HepG2 (cell line): Measurements from ENCODE around the gene PPP1R3F. TPM values are rescaled to one million over a fixed set of nuclear protein-coding genes. Genes with fewer than 3 reads are reported as not detected.

ENCODE experiments used
- ATAC-seq: fragments of 200-7000 bp; cut with Tn5 transposase; 3 replicates; pipeline ENCODE4 v1.9.1; 2020; ENCODE audit warnings: mild to moderate bottlenecking, moderate library complexity
- BruUV-seq: library from RNA; stranded (reverse); fragments of 400-500 nt; replicated peaks from 2 replicates; lab custom pipeline; 2021; lab: Mats Ljungman, UMichigan
- CTCF ChIA-PET: fragments of 300-600 bp; formaldehyde crosslinking; extraction: SDS; loops from one replicate; lab custom pipeline; 2021; ENCODE audit warnings: low total read pairs, inconsistent platforms, low intra/inter-chr PET ratio; lab: Yijun Ruan, JAX
- POLR2A ChIA-PET: fragments of 350-600 bp; sonication (Branson Sonifier 250); formaldehyde crosslinking; loops from one replicate; lab custom pipeline; 2020; ENCODE audit warnings: antibody characterized with exemption, inconsistent platforms; lab: Yijun Ruan, JAX
- DNase-seq: peaks from one replicate; pipeline ENCODE4 v3.0.0-alpha.2; 2015; ENCODE audit warnings: low spot score
- FAIRE-seq: peaks from 3 replicates; lab custom pipeline; 2011; peaks lifted over from hg19 to GRCh38; lab: Jason Lieb, UNC
- H2AFZ ChIP-seq: one replicate; pipeline ENCODE4 v1.6.1; 2011; ENCODE audit warnings: low read length, inconsistent platforms
- H3K27ac ChIP-seq: fragments of 300-600 bp; 3 replicates; pipeline ENCODE4 v1.8.0; 2011; ENCODE audit warnings: mixed run types, mild to moderate bottlenecking, mixed read lengths, low read length, inconsistent platforms; ENCODE audit not compliant: insufficient read depth; ENCODE audit errors: extremely low read length
- H3K27me3 ChIP-seq, 2 experiments: fragments of 200-600 bp in 1 of 2; 2 replicates in 1 of 2; 3 replicates in 1 of 2; pipeline versions ENCODE4 v1.6.0 to v1.8.0; 2011; ENCODE audit warnings: low read length in 2 of 2, mild to moderate bottlenecking in 2 of 2, moderate library complexity in 2 of 2, inconsistent platforms in 1 of 2; ENCODE audit not compliant: insufficient read depth in 2 of 2, control insufficient read depth in 1 of 2
- H3K36me3 ChIP-seq, 2 experiments: fragments of 200-600 bp in 1 of 2; replicated peaks in 1 of 2; 2 replicates in 1 of 2; 3 replicates in 1 of 2; pipeline versions ENCODE4 v1.5.1 to v1.8.0; 2011; ENCODE audit warnings: low read length in 2 of 2, inconsistent platforms in 1 of 2; ENCODE audit not compliant: insufficient read depth in 2 of 2, control insufficient read depth in 1 of 2
- H3K4me1 ChIP-seq: 2 replicates; pipeline ENCODE4 v1.5.1; 2012; ENCODE audit warnings: low read length, inconsistent platforms; ENCODE audit not compliant: insufficient read depth
- H3K4me2 ChIP-seq: 2 replicates; pipeline ENCODE4 v1.6.0; 2011; ENCODE audit warnings: low read depth, low read length, inconsistent platforms
- H3K4me3 ChIP-seq, 3 experiments: fragments of 200-600 bp in 1 of 3; sonication (generic), shearing (Covaris generic) in 1 of 3; replicated peaks in 1 of 3; 2 replicates each; pipeline ENCODE4 v1.5.1; 2011 to 2016; ENCODE audit warnings: low read length in 3 of 3, inconsistent platforms in 2 of 3, low read depth in 2 of 3, mild to moderate bottlenecking in 2 of 3, control low read depth in 1 of 3, mixed read lengths in 1 of 3; ENCODE audit not compliant: insufficient read depth in 1 of 3
- H3K79me2 ChIP-seq: one replicate; pipeline ENCODE4 v1.6.1; 2011; ENCODE audit warnings: low read length, inconsistent platforms; ENCODE audit not compliant: insufficient read depth
- H3K9ac ChIP-seq: 2 replicates; pipeline ENCODE4 v1.6.0; 2011; ENCODE audit warnings: mild to moderate bottlenecking, low read depth, low read length, inconsistent platforms; ENCODE audit not compliant: insufficient read depth
- H3K9me3 ChIP-seq: 2 replicates; pipeline ENCODE4 v1.5.1; 2012; ENCODE audit warnings: mild to moderate bottlenecking, low read length
- H4K20me1 ChIP-seq: 2 replicates; pipeline ENCODE4 v1.6.0; 2011; ENCODE audit warnings: inconsistent platforms, mild to moderate bottlenecking, low read length, moderate library complexity; ENCODE audit not compliant: insufficient read depth
- ATF1 ChIP-seq: IDR thresholded peaks from 2 replicates; pipeline ENCODE4 v1.6.1; 2016; ENCODE audit warnings: mild to moderate bottlenecking, control low read depth
- GABPB1 ChIP-seq: IDR thresholded peaks from 2 replicates; pipeline ENCODE4 v1.6.1; 2016; ENCODE audit warnings: mild to moderate bottlenecking, missing genetic modification reagents, moderate library complexity, missing compliant biosample characterization
- HNF4A ChIP-seq: sonication (generic); formaldehyde crosslinking; IDR thresholded peaks from 2 replicates; pipeline ENCODE4 v1.4.0; 2020; ENCODE audit warnings: missing genetic modification reagents
- HNRNPK ChIP-seq: fragments of 200-400 bp; formaldehyde crosslinking; IDR thresholded peaks from 2 replicates; pipeline ENCODE4 v1.6.1; 2018; ENCODE audit warnings: low read length, low read depth, moderate library complexity, mild to moderate bottlenecking; ENCODE audit not compliant: poor library complexity, severe bottlenecking
- KAT7 ChIP-seq: IDR thresholded peaks from 2 replicates; pipeline ENCODE4 v1.6.1; 2018; ENCODE audit warnings: borderline replicate concordance, missing compliant biosample characterization
- KLF6 ChIP-seq: IDR thresholded peaks from 2 replicates; pipeline ENCODE4 v1.8.0; 2016; ENCODE audit warnings: missing biosample characterization, missing genetic modification reagents
- RXRB ChIP-seq: IDR thresholded peaks from 2 replicates; pipeline ENCODE4 v1.6.1; 2016; ENCODE audit warnings: borderline replicate concordance, missing genetic modification reagents, missing compliant biosample characterization
- SALL1 ChIP-seq: sonication (generic); formaldehyde crosslinking; IDR thresholded peaks from 2 replicates; pipeline ENCODE4 v1.8.0; 2022; ENCODE audit warnings: mild to moderate bottlenecking, missing genetic modification reagents
- SALL2 ChIP-seq: sonication (generic); formaldehyde crosslinking; IDR thresholded peaks from 2 replicates; pipeline ENCODE4 v1.8.1; 2023; ENCODE audit warnings: mild to moderate bottlenecking, missing genetic modification reagents, inconsistent platforms
- TEAD2 ChIP-seq: sonication (generic); formaldehyde crosslinking; IDR thresholded peaks from 2 replicates; pipeline ENCODE4 v1.9.0; 2021; ENCODE audit warnings: missing genetic modification reagents
- ZNF136 ChIP-seq: sonication (generic); formaldehyde crosslinking; IDR thresholded peaks from 2 replicates; pipeline ENCODE4 v1.8.1; 2022; ENCODE audit warnings: low read depth, mild to moderate bottlenecking, moderate library complexity, missing genetic modification reagents
- ZNF264 ChIP-seq: sonication (generic); formaldehyde crosslinking; IDR thresholded peaks from 2 replicates; pipeline ENCODE4 v1.4.0; 2020; ENCODE audit warnings: missing genetic modification reagents
- ZNF333 ChIP-seq: sonication (generic); formaldehyde crosslinking; IDR thresholded peaks from 2 replicates; pipeline ENCODE4 v1.4.0; 2020; ENCODE audit warnings: mild to moderate bottlenecking, missing genetic modification reagents, borderline replicate concordance
- ZNF674 ChIP-seq: sonication (generic); formaldehyde crosslinking; IDR thresholded peaks from 2 replicates; pipeline ENCODE4 v1.5.0; 2020; ENCODE audit warnings: low read depth, mild to moderate bottlenecking, missing genetic modification reagents
- ZNF713 ChIP-seq: sonication (generic); formaldehyde crosslinking; IDR thresholded peaks from 2 replicates; pipeline ENCODE4 v1.4.0; 2020; ENCODE audit warnings: mild to moderate bottlenecking, missing genetic modification reagents
- WGBS: methylation state at CpG from one replicate; pipeline ENCODE4 v1.1.6; 2017; ENCODE audit warnings: low lambda C conversion rate; 5-methylcytosine and 5-hydroxymethylcytosine counted together
- in situ Hi-C: cut with HindIII; loops from 2 replicates; pipeline ENCODE4 v1.10.0; 2017; ENCODE audit warnings: low pct_unique_long_range_greater_than_20kb; ENCODE audit not compliant: extremely low pct_ligation_motif_present
- intact Hi-C: fragments of 100-400 bp; cut with micrococcal nuclease; formaldehyde crosslinking; loops from one replicate; pipeline ENCODE4 v1.10.0; 2022; ENCODE audit not compliant: unreplicated experiment
- polyA plus RNA-seq, 8 experiments: library from polyadenylated mRNA; depleted of rRNA in 3 of 8; stranded (reverse) in 7 of 8; unstranded in 1 of 8; fragments of >200 nt; fragmentation: Illumina TruSeq in 4 of 8; extraction: Trizol in 4 of 8; gene quantifications; 2 replicates each; pipeline versions ENCODE4 v1.2.1 to v1.2.3, GENCODE V29; 2011 to 2016; ENCODE audit warnings: low read depth in 4 of 8, missing spikeins in 1 of 8, mixed read lengths in 1 of 8; ENCODE audit not compliant: insufficient read depth in 1 of 8
- total RNA-seq, 5 experiments: library from RNA; depleted of rRNA; stranded (reverse); fragments of >200 nt; fragmentation: Illumina TruSeq; extraction: Trizol; gene quantifications; 2 replicates each; pipeline ENCODE4 v1.2.3, GENCODE V29; 2016; ENCODE audit warnings: low read depth in 1 of 5
- TF ChIP-seq, protein P1 (sequence below): sonication (generic); formaldehyde crosslinking; IDR thresholded peaks from 2 replicates; pipeline ENCODE4 v1.4.0; 2020; ENCODE audit warnings: mild to moderate bottlenecking, missing genetic modification reagents
- TF ChIP-seq, protein P2 (sequence below): sonication (generic); formaldehyde crosslinking; IDR thresholded peaks from 2 replicates; pipeline ENCODE4 v1.4.0; 2020; ENCODE audit warnings: mild to moderate bottlenecking, missing genetic modification reagents
- TF ChIP-seq, protein P3 (sequence below): sonication (generic); IDR thresholded peaks from 2 replicates; pipeline ENCODE4 v1.6.1; 2016; ENCODE audit warnings: low read depth, borderline replicate concordance

The PPP1R3F gene
- total and polyA plus RNA-seq, 2 of the 13 experiments (the other 11 are each of a cell fraction or from before 2014, with no cell fraction given), result 0.82 to 0.84 TPM

DNA sequence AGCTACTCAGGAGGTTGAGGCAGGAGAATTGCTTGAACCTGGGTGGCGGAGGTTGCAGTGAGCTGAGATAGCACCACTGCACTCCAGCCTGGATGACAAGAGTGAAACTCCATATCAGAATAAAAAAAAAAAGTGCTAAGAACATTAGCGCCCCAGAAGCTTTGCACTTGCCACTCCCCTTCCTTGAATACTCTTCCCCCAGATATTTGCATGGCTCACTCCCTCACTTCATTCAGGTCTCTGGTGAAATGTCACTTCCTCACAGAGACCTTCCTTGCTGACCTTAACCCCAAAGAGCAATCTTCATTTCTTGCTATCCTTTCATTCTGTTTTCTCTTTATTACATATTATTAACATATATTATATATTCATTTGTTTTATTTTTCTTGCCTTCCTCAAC, 47.7 kb upstream of the PPP1R3F start:
- H4K20me1 ChIP-seq, result no peaks in the 10 kb centered on the region
- ATAC-seq, result no peak
- TF ChIP-seq, protein P1, sequence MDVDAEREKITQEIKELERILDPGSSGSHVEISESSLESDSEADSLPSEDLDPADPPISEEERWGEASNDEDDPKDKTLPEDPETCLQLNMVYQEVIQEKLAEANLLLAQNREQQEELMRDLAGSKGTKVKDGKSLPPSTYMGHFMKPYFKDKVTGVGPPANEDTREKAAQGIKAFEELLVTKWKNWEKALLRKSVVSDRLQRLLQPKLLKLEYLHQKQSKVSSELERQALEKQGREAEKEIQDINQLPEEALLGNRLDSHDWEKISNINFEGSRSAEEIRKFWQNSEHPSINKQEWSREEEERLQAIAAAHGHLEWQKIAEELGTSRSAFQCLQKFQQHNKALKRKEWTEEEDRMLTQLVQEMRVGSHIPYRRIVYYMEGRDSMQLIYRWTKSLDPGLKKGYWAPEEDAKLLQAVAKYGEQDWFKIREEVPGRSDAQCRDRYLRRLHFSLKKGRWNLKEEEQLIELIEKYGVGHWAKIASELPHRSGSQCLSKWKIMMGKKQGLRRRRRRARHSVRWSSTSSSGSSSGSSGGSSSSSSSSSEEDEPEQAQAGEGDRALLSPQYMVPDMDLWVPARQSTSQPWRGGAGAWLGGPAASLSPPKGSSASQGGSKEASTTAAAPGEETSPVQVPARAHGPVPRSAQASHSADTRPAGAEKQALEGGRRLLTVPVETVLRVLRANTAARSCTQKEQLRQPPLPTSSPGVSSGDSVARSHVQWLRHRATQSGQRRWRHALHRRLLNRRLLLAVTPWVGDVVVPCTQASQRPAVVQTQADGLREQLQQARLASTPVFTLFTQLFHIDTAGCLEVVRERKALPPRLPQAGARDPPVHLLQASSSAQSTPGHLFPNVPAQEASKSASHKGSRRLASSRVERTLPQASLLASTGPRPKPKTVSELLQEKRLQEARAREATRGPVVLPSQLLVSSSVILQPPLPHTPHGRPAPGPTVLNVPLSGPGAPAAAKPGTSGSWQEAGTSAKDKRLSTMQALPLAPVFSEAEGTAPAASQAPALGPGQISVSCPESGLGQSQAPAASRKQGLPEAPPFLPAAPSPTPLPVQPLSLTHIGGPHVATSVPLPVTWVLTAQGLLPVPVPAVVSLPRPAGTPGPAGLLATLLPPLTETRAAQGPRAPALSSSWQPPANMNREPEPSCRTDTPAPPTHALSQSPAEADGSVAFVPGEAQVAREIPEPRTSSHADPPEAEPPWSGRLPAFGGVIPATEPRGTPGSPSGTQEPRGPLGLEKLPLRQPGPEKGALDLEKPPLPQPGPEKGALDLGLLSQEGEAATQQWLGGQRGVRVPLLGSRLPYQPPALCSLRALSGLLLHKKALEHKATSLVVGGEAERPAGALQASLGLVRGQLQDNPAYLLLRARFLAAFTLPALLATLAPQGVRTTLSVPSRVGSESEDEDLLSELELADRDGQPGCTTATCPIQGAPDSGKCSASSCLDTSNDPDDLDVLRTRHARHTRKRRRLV (CRISPR knock-in tag), result no peak
- TF ChIP-seq GABPB1 (CRISPR knock-in tag), result no peak
- TF ChIP-seq RXRB (CRISPR knock-in tag), result no peak
- TF ChIP-seq ZNF713 (CRISPR knock-in tag), result no peak
- no peak for TF ChIP-seq SALL2
- no peak for TF ChIP-seq ZNF264 (CRISPR knock-in tag)
- TF ChIP-seq KLF6, result no peak
- no peak for TF ChIP-seq HNRNPK
- TF ChIP-seq ZNF674 (CRISPR knock-in tag), result no peak
- TF ChIP-seq TEAD2 (CRISPR knock-in tag), result no peak
- no peak for TF ChIP-seq HNF4A
- TF ChIP-seq KAT7 (CRISPR knock-in tag), result no peak
- no peak for TF ChIP-seq ATF1 (CRISPR knock-in tag)
- TF ChIP-seq, protein P2, sequence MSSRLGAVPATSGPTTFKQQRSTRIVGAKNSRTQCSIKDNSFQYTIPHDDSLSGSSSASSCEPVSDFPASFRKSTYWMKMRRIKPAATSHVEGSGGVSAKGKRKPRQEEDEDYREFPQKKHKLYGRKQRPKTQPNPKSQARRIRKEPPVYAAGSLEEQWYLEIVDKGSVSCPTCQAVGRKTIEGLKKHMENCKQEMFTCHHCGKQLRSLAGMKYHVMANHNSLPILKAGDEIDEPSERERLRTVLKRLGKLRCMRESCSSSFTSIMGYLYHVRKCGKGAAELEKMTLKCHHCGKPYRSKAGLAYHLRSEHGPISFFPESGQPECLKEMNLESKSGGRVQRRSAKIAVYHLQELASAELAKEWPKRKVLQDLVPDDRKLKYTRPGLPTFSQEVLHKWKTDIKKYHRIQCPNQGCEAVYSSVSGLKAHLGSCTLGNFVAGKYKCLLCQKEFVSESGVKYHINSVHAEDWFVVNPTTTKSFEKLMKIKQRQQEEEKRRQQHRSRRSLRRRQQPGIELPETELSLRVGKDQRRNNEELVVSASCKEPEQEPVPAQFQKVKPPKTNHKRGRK (CRISPR knock-in tag), result no peak
- no peak for TF ChIP-seq ZNF333
- TF ChIP-seq, protein P3, sequence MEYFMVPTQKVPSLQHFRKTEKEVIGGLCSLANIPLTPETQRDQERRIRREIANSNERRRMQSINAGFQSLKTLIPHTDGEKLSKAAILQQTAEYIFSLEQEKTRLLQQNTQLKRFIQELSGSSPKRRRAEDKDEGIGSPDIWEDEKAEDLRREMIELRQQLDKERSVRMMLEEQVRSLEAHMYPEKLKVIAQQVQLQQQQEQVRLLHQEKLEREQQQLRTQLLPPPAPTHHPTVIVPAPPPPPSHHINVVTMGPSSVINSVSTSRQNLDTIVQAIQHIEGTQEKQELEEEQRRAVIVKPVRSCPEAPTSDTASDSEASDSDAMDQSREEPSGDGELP, result no peak
- no peak for TF ChIP-seq SALL1 (CRISPR knock-in tag)
- TF ChIP-seq ZNF136, result no peak
- DNase-seq, result no peak
- CTCF ChIA-PET, result no interaction called here
- no peaks in the 10 kb centered on the region for H3K79me2 ChIP-seq
- BruUV-seq, result no TSS peak
- intact Hi-C loops (no loop called here), in situ Hi-C loops (no loop called here)
- no peaks in the 10 kb centered on the region for H3K36me3 ChIP-seq
- H3K9me3 ChIP-seq, result no peaks in the 10 kb centered on the region
- no peak overlapping the region for H3K4me3 ChIP-seq
- WGBS, result no CpG with 5 or more reads among the region's 2 CpGs
- POLR2A ChIA-PET, result no interaction called here
- H3K4me2 ChIP-seq, result no peak overlapping the region
- no peak overlapping the region for H2AFZ ChIP-seq
- H3K27ac ChIP-seq, result no peak overlapping the region
- FAIRE-seq, result no peak
- no peak overlapping the region for H3K9ac ChIP-seq
- 0 out of 5 replicates have a peak, but pooled peaks cover 0 to 1% of the 10 kb centered on the region in 2 experiments for H3K27me3 ChIP-seq
- H3K4me1 ChIP-seq, result no peaks in the 10 kb centered on the region
